GM12873 (cell line): Measurements from ENCODE around the gene CEND1.

Experiments used
- TF ChIP-seq, protein P1 (sequence below): IDR thresholded peaks from 2 replicates; pipeline ENCODE4 v1.5.1; 2012; ENCODE audit warnings: low read depth, mild to moderate bottlenecking, moderate library complexity, low read length, control low read depth; ENCODE audit not compliant: insufficient read depth; ENCODE audit errors: missing control alignments

CEND1 gene

DNA sequence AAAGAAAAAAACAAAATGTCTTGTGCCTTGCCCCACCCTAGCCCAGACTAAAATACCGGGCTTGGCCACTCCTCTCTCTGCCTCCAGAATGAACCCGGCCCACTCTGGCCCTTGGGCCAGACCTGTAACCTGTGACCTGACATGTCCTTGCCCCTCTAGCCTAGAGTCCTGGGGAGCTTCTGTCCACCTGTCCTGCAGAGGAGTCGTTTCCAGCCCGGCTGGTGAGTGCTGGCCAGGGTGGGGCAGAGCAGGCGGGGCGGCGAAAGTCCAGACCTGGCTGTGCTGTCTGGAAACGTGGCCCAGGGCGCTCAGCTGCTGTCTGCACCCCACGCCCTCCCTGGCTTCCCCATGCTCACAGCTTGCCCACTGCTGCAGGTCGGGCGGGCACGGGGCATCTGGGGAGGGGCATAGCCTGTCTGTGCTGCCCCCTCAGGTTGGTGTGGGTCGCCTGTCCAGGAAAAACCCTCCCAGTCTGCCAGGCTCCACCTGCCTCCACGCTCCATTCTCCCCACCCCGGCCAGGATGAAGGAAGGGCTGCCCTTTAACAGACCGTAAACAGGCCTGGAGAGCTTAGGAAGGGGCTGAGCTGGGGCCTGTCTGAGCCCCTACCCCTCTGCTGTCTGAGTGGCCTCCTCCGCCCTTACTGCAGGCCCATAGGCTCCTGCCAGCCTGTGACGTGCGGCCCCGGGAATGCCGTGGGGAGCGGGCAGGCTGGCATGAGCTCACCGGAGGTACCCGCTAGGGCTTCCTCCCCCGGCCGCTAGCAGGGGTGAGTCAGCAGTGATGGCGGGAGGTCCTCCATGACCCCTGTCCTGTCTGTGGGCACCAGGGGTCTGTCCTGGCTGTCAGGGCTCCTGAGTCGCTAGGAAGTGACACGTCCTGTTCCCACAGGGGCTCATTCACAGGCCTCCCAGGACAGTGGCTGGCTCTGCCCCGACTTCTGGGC lies 44.8 kb upstream of the CEND1 start:
- TF ChIP-seq, protein P1, sequence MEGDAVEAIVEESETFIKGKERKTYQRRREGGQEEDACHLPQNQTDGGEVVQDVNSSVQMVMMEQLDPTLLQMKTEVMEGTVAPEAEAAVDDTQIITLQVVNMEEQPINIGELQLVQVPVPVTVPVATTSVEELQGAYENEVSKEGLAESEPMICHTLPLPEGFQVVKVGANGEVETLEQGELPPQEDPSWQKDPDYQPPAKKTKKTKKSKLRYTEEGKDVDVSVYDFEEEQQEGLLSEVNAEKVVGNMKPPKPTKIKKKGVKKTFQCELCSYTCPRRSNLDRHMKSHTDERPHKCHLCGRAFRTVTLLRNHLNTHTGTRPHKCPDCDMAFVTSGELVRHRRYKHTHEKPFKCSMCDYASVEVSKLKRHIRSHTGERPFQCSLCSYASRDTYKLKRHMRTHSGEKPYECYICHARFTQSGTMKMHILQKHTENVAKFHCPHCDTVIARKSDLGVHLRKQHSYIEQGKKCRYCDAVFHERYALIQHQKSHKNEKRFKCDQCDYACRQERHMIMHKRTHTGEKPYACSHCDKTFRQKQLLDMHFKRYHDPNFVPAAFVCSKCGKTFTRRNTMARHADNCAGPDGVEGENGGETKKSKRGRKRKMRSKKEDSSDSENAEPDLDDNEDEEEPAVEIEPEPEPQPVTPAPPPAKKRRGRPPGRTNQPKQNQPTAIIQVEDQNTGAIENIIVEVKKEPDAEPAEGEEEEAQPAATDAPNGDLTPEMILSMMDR: no peak

DNA sequence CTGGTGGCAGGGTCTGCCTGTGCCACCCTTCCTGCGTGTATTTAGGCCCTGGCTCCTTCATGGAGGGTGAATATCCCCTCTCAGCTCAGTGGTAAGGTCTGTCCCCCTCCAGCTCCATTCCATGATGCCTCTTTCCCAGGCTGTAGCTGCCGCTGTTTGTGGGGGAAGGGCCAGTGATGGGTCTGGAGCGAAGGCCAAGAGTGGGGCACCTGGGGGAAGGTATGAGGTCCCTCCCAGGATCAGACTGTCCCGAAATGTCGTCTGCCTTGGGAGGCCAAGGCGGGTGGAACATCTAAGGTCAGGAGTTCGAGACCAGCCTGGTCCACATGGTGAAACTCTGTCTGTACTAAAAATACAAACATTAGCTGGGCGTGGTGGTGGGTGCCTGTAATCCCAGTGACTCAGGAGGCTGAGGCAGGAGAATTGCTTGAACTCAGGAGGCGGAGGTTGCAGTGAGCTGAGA lies 44.0 kb upstream of the CEND1 start:
- TF ChIP-seq, protein P1: no peak

DNA sequence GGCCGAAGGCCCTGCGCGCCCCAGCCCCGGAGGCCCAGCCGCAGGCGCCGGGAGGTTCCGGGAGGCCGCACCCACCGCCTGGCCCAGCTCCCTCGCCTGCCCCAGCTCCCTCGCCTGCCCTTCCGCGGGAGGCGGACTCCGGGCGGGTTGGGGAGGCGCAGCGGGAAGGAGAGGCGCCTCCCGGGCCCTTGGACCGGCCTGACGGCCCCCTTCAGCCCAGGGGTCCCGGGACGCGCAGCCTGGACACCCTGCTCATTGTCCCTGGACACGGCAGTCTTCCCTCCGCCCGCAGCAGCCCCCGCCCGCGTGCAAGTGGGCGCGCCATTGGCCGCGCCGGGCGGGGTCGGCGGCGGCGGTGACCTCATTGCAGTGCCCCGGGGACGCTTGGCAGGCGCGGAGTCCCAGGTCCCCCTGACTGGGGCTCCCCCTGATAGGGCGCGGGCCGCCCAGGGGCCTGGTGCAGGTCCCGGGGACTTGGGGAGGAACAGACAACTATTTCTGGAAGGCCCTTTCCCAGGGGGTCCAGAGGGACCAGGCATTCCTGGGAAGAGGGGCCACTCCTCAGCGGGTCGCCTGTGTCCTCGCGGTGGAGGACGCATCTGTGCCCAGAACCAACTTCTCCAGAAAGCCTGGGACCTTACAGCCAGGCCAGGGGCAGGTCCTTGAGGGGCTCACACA lies 43.4 kb upstream of the CEND1 start:
- TF ChIP-seq, protein P1: no peak

DNA sequence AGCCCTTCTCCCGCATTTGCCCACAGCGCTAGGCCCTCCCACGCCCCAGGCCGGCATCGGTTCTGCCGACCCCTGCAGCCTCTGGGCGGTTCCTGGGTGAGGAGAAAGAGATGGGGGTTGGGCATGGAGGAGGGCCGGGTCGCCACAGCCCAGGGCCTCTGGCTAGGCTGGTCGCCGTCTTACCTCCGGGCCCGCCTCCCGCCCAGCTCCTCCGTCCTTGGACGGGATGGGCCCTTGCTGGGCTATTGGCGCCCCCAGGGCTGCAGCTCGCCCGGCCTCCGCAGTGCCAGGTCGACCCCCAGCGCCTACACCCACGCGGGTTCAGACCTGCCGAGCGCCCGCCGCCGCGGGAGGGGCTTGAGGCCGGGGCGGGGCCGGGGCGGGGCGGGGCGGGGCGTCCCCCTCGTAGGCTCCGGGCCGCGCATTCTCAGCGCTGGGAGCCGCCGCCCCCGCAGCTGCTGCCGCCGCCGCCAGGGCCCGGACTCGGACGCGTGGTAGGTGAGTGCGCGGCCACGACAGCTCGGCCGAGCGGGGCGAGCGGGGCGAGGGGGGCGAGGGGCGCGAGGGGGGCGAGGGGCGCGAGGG lies 42.7 kb upstream of the CEND1 start, which contains the start of gene CD151:
TSS of gene CD151 (plus strand) at position 424 of the 585 bp plus-strand sequence. CDS start 3,118 bp downstream, outside the sequence.
- TF ChIP-seq, protein P1: no peak

DNA sequence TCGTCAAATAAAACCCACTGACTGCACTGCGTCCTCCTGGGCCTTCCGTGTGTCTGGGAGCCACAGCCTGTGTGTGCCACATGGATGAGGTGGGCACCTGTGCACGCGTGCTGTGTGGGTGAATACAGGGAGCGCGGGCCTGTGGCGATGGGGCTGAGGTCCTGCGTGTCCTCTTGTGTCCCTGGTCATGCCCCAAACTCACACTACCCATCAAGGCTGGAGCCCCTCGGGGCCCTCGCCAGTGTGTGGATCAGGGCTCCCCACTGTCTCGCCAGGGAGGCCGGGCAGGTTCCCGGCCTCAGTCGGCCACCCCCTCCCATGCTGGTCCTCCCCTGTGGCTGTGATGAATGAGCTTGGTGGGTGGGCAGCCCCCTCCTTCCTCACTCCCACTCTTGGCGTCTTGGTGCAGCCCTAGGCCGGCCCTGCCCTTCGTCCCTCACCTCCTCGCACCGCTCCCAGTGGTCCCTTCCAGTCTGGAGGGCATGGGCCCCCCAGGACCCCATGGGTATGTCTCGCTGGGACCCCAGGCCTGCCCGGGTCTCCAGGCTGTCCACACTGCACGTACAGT lies 42.2 kb upstream of the CEND1 start:
- TF ChIP-seq, protein P1: no peak

DNA sequence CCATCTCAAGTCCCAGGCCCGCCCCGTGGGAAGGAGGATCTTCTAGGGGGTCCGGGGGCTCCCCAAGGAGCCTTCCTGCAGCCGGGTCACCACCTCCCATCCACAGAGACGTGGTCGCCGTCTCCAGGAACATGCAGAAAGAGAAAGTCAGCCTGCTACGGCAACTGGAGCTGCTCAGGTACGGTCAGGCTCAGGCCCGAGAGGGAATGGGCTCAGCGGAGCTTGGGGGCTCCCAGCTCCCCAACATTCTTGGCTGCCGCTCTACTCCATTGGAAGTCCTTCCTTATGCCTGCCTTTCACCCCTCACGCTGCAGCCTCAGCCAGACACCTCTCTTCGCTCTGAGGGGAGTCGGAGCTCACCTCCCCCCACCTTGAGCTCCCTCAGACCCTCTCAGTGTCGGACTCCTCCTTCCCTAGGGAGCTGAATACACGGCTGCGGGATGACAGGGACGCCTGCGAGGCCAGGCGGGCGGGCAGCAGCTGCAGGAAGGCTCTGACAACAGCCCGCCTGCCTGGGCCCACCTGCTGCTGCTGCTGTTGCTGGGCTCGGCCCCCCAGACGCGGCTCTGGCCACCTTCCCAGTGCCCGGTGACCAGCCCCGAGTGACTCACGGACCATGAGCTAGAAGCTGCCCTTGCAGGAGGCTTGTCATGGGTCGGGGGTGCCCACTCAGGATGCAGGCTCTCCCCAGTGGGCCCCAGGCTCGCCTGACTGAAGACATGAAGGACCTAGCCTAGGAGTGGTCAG lies 41.4 kb upstream of the CEND1 start:
- TF ChIP-seq, protein P1: no peak
